OCI-LY1 (cell line): ENCODE results near the gene IGF2R.

Experiments used
- EZH2 ChIP-seq: fragments of 200-600 bp; sonication (generic), shearing (Covaris generic); IDR thresholded peaks from 2 replicates; pipeline ENCODE4 v1.8.0; 2017; ENCODE audit warnings: borderline replicate concordance, mixed run types, mild to moderate bottlenecking, antibody characterized with exemption, low read length, moderate library complexity, mixed read lengths
- TF ChIP-seq, protein P1 (sequence below): fragments of 200-600 bp; sonication (generic), shearing (Covaris generic); IDR thresholded peaks from 2 replicates; pipeline ENCODE4 v1.5.1; 2017; ENCODE audit warnings: mild to moderate bottlenecking, antibody characterized with exemption, low read length, moderate library complexity, mixed read lengths

DNA sequence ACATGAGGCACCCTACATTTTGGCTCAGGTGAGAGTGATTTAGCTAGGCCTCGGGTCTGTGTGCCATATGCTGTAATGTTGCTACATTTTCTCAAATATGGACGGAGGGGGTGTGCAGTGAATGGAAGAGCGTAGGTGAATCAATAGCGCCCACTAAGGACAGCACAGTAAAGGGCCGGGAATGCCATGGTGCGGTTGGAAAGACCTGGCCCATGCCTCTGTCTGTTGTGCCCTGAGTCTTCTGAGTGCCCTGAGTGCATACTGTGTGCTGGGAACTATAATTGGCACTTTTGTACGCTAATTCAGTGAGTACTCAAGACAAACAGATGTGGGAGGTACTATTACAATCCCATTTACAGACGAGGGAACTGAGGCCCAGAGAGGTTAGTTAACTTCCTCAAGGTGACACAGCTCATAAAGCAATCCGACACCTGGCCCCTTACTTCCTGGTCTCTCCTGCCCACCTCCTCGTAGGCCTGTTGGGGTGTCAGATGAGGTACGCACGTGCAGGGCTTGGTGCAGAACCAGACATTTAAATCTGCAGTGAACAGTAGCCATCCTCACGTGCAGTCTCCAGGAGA is 170.0 kb downstream of the IGF2R start:
- TF ChIP-seq, protein P1, sequence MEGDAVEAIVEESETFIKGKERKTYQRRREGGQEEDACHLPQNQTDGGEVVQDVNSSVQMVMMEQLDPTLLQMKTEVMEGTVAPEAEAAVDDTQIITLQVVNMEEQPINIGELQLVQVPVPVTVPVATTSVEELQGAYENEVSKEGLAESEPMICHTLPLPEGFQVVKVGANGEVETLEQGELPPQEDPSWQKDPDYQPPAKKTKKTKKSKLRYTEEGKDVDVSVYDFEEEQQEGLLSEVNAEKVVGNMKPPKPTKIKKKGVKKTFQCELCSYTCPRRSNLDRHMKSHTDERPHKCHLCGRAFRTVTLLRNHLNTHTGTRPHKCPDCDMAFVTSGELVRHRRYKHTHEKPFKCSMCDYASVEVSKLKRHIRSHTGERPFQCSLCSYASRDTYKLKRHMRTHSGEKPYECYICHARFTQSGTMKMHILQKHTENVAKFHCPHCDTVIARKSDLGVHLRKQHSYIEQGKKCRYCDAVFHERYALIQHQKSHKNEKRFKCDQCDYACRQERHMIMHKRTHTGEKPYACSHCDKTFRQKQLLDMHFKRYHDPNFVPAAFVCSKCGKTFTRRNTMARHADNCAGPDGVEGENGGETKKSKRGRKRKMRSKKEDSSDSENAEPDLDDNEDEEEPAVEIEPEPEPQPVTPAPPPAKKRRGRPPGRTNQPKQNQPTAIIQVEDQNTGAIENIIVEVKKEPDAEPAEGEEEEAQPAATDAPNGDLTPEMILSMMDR, result no peak
- no peak for TF ChIP-seq EZH2
